Measurements from ENCODE around the gene DLG2.

DLG2 gene

GRCh38 chr11:85531191-85531897, 95.8 kb downstream of the DLG2 start:
- TF ChIP-seq CTCF (IDR thresholded peaks at IDR 0.05; ENCODE audit: borderline replicate concordance, insufficient read depth, low read depth, low read length): no peak
- no peak overlapping the region for H3K4me3 ChIP-seq (ENCODE audit: low read depth, low read length)

DNA sequence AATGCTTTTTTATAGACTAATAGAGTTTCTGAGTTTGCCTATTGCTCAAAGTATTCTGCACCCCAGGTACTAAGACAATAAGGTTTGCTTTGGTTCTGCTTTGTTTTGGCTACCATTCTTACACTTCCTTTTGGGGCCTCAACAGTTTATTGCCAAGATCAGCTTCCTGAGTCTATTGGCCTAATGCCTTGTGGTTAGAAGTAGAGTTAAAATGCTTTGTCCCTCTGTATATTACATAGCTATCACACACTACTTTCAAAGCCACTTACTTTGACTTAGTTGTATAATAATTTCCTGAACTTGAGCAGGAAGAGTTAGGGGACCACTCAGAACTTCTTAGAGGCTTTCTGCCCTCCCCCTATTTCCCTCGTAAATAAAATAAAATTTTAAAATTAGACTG, 96.5 kb downstream of the DLG2 start:
- H3K4me3 ChIP-seq (ENCODE audit: low read depth, low read length): no peak overlapping the region
- TF ChIP-seq CTCF (IDR thresholded peaks at IDR 0.05; ENCODE audit: borderline replicate concordance, insufficient read depth, low read depth, low read length): no peak

DNA sequence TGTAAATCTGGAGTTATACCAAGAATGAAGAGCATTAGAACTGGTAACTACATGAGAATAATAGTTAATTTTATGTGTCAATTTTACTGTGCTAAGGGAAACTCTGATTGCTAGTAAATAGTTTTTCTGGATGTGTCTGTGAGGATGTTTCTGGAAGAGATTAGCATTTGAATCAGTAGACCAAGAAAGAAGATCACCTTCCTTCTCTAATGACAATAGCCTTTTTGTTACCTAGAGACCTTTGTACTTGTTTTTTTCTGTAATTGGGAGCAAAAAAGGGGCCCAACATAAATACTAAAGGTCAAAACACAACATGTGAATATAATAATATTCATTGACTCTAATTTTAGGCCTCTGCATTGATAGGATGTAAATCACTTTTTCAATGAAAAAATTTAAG, 100.6 kb downstream of the DLG2 start:
- TF ChIP-seq CTCF (IDR thresholded peaks at IDR 0.05; ENCODE audit: borderline replicate concordance, insufficient read depth, low read depth, low read length): no peak
- H3K4me3 ChIP-seq (ENCODE audit: low read depth, low read length): no peak overlapping the region

DNA sequence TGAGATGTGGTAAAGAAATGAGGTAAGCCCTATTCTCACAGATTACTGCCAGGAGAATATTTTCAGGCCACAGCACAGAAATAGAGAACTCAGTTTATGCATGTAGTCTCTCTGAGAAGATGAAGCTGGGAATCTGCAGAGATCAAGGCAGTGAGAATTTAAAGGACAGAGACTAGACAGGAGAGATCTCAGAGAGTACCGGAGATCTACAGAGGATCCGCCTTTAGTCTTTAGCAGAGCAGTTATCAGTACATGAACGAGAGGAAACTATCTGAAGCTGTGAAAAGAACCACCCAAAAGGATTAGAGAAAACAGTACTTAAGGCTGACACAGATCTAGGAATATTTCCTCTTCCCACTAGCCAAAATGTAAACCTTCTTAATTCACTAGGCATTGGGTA, 101.5 kb downstream of the DLG2 start:
- H3K4me3 ChIP-seq (ENCODE audit: low read depth, low read length): no peak overlapping the region
- TF ChIP-seq CTCF (IDR thresholded peaks at IDR 0.05; ENCODE audit: borderline replicate concordance, insufficient read depth, low read depth, low read length): no peak

- no peak overlapping the region for H3K4me3 ChIP-seq (ENCODE audit: low read depth, low read length)
- no peak for TF ChIP-seq CTCF (IDR thresholded peaks at IDR 0.05; ENCODE audit: borderline replicate concordance, insufficient read depth, low read depth, low read length)
Measured at GRCh38 chr11:85517272-85517671, 109.9 kb downstream of the DLG2 start.

DNA sequence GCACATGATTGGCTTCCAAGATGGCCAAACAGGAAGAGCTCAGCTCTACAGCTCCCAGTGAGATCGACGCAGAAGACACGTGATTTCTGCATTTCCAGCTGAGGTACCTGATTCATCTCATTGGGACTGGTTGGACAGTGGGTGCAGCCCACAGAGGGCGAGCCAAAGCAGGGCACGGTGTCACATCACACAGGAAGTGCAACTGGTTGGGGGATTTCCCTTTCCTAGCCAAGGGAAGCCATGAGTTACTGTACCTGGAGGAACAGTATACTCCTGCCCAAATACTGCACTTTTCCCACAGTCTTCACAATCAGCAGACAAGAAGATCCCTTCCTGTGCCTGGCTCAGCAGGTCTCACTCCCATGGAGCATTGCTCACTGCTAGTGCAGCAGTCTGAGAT, 131.2 kb downstream of the DLG2 start:
- no peak for TF ChIP-seq CTCF (IDR thresholded peaks at IDR 0.05; ENCODE audit: borderline replicate concordance, insufficient read depth, low read depth, low read length)

GRCh38 chr11:85494396-85494795, 132.7 kb downstream of the DLG2 start:
- H3K4me3 ChIP-seq (ENCODE audit: low read depth, low read length): no peak overlapping the region
- TF ChIP-seq CTCF (IDR thresholded peaks at IDR 0.05; ENCODE audit: borderline replicate concordance, insufficient read depth, low read depth, low read length): no peak

More for the DNA sequence above, 131.2 kb downstream of the DLG2 start:
- H3K4me3 ChIP-seq (ENCODE audit: low read depth, low read length): no peak overlapping the region

Measured in GM12875 (cell line).